ENCODE data around the gene BPIFB1. TPM values are rescaled to one million over a fixed set of nuclear protein-coding genes. Genes with fewer than 3 reads are reported as not detected.

The BPIFB1 gene
- total RNA-seq, 3 donors from 2014 or later, result not detected

GRCh38 chr20:33298391-33298790 lies 15.4 kb downstream of the BPIFB1 start:
- no peaks in the 10 kb centered on the region for H3K36me3 Mint-ChIP-seq (ENCODE audit: insufficient read depth)
- H3K4me3 Mint-ChIP-seq, result no peak overlapping the region
- H3K27me3 Mint-ChIP-seq (ENCODE audit: low read depth), result peaks cover 6% of the 10 kb centered on the region
- DNase-seq (no peak), ATAC-seq (no peak)
- H3K4me1 Mint-ChIP-seq (ENCODE audit: low read depth), result no peaks in the 10 kb centered on the region
- H3K9me3 Mint-ChIP-seq, result no peaks in the 10 kb centered on the region

GRCh38 chr20:33299111-33299603 lies 16.1 kb downstream of the BPIFB1 start:
- Mint-ChIP-seq H3K27me3 (ENCODE audit: low read depth) (peaks cover 6% of the 10 kb centered on the region), H3K4me3 (no peak overlapping the region), H3K36me3 (ENCODE audit: insufficient read depth) (no peaks in the 10 kb centered on the region), H3K4me1 (ENCODE audit: low read depth) (no peaks in the 10 kb centered on the region), H3K9me3 (no peaks in the 10 kb centered on the region)
- ATAC-seq (peak; percentile 84 to 89), DNase-seq (peak; percentile 72)

- no peak for DNase-seq
- no peak overlapping the region for H3K4me3 Mint-ChIP-seq
- no peaks in the 10 kb centered on the region for H3K9me3 Mint-ChIP-seq
- H3K4me1 Mint-ChIP-seq (ENCODE audit: low read depth), result no peaks in the 10 kb centered on the region
- H3K36me3 Mint-ChIP-seq (ENCODE audit: insufficient read depth), result no peaks in the 10 kb centered on the region
- no peak for ATAC-seq
- peaks cover 5% of the 10 kb centered on the region for H3K27me3 Mint-ChIP-seq (ENCODE audit: low read depth)
Observed at GRCh38 chr20:33301192-33301930, 18.3 kb downstream of the BPIFB1 start.

- Mint-ChIP-seq H3K36me3 (ENCODE audit: insufficient read depth) (no peaks in the 10 kb centered on the region), H3K4me3 (no peak overlapping the region), H3K4me1 (ENCODE audit: low read depth) (no peaks in the 10 kb centered on the region), H3K27me3 (ENCODE audit: low read depth) (no peaks in the 10 kb centered on the region), H3K9me3 (no peaks in the 10 kb centered on the region)
- ATAC-seq (no peak), DNase-seq (no peak)
Observed at GRCh38 chr20:33303595-33303994, 20.6 kb downstream of the BPIFB1 start.

GRCh38 chr20:33304046-33304445 lies 21.0 kb downstream of the BPIFB1 start:
- Mint-ChIP-seq H3K9me3 (no peaks in the 10 kb centered on the region), H3K4me3 (no peak overlapping the region), H3K36me3 (ENCODE audit: insufficient read depth) (no peaks in the 10 kb centered on the region), H3K27me3 (ENCODE audit: low read depth) (no peaks in the 10 kb centered on the region), H3K4me1 (ENCODE audit: low read depth) (no peaks in the 10 kb centered on the region)
- ATAC-seq (no peak), DNase-seq (no peak)

- DNase-seq, result no peak
- no peak overlapping the region for H3K4me3 Mint-ChIP-seq
- no peaks in the 10 kb centered on the region for H3K9me3 Mint-ChIP-seq
- H3K27me3 Mint-ChIP-seq (ENCODE audit: low read depth), result no peaks in the 10 kb centered on the region
- H3K36me3 Mint-ChIP-seq (ENCODE audit: insufficient read depth), result no peaks in the 10 kb centered on the region
- no peak for ATAC-seq
- H3K4me1 Mint-ChIP-seq (ENCODE audit: low read depth), result no peaks in the 10 kb centered on the region
Observed at GRCh38 chr20:33305589-33306057, 22.6 kb downstream of the BPIFB1 start.

GRCh38 chr20:33306228-33306627 lies 23.2 kb downstream of the BPIFB1 start:
- Mint-ChIP-seq H3K4me1 (ENCODE audit: low read depth) (no peaks in the 10 kb centered on the region), H3K27me3 (ENCODE audit: low read depth) (no peaks in the 10 kb centered on the region), H3K9me3 (no peaks in the 10 kb centered on the region), H3K36me3 (ENCODE audit: insufficient read depth) (no peaks in the 10 kb centered on the region), H3K4me3 (no peak overlapping the region)
- ATAC-seq (no peak), DNase-seq (no peak)

GRCh38 chr20:33306807-33307206 lies 23.8 kb downstream of the BPIFB1 start:
- no peaks in the 10 kb centered on the region for H3K27me3 Mint-ChIP-seq (ENCODE audit: low read depth)
- no peak overlapping the region for H3K4me3 Mint-ChIP-seq
- DNase-seq (no peak), ATAC-seq (no peak)
- H3K4me1 Mint-ChIP-seq (ENCODE audit: low read depth), result no peaks in the 10 kb centered on the region
- no peaks in the 10 kb centered on the region for H3K9me3 Mint-ChIP-seq
- no peaks in the 10 kb centered on the region for H3K36me3 Mint-ChIP-seq (ENCODE audit: insufficient read depth)

- no peaks in the 10 kb centered on the region for H3K4me1 Mint-ChIP-seq (ENCODE audit: low read depth)
- H3K27me3 Mint-ChIP-seq (ENCODE audit: low read depth), result no peaks in the 10 kb centered on the region
- H3K9me3 Mint-ChIP-seq, result no peaks in the 10 kb centered on the region
- H3K4me3 Mint-ChIP-seq, result no peak overlapping the region
- ATAC-seq (no peak), DNase-seq (no peak)
- no peaks in the 10 kb centered on the region for H3K36me3 Mint-ChIP-seq (ENCODE audit: insufficient read depth)
Observed at GRCh38 chr20:33308668-33309067, 25.7 kb downstream of the BPIFB1 start.

- DNase-seq (no peak), ATAC-seq (no peak)
- Mint-ChIP-seq H3K9me3 (no peaks in the 10 kb centered on the region), H3K4me1 (ENCODE audit: low read depth) (no peaks in the 10 kb centered on the region), H3K4me3 (no peak overlapping the region), H3K36me3 (ENCODE audit: insufficient read depth) (no peaks in the 10 kb centered on the region), H3K27me3 (ENCODE audit: low read depth) (no peaks in the 10 kb centered on the region)
Observed at GRCh38 chr20:33309631-33310030, 26.6 kb downstream of the BPIFB1 start.

- Mint-ChIP-seq H3K36me3 (ENCODE audit: insufficient read depth) (no peaks in the 10 kb centered on the region), H3K4me1 (ENCODE audit: low read depth) (no peaks in the 10 kb centered on the region), H3K4me3 (no peak overlapping the region), H3K27me3 (ENCODE audit: low read depth) (no peaks in the 10 kb centered on the region), H3K9me3 (no peaks in the 10 kb centered on the region)
- ATAC-seq (no peak), DNase-seq (no peak)
Observed at GRCh38 chr20:33310327-33310899, 27.4 kb downstream of the BPIFB1 start.

GRCh38 chr20:33311011-33311410 lies 28.0 kb downstream of the BPIFB1 start:
- H3K4me3 Mint-ChIP-seq, result no peak overlapping the region
- no peaks in the 10 kb centered on the region for H3K36me3 Mint-ChIP-seq (ENCODE audit: insufficient read depth)
- no peak for ATAC-seq
- no peak for DNase-seq
- no peaks in the 10 kb centered on the region for H3K27me3 Mint-ChIP-seq (ENCODE audit: low read depth)
- H3K9me3 Mint-ChIP-seq, result no peaks in the 10 kb centered on the region
- no peaks in the 10 kb centered on the region for H3K4me1 Mint-ChIP-seq (ENCODE audit: low read depth)

GRCh38 chr20:33311996-33312395 lies 29.0 kb downstream of the BPIFB1 start:
- DNase-seq, result no peak

GRCh38 chr20:33312583-33312982 lies 29.6 kb downstream of the BPIFB1 start:
- DNase-seq (no peak), ATAC-seq (no peak)
- Mint-ChIP-seq H3K9me3 (no peaks in the 10 kb centered on the region), H3K36me3 (ENCODE audit: insufficient read depth) (no peaks in the 10 kb centered on the region), H3K4me3 (no peak overlapping the region), H3K4me1 (ENCODE audit: low read depth) (no peaks in the 10 kb centered on the region), H3K27me3 (ENCODE audit: low read depth) (peaks cover 5% of the 10 kb centered on the region)

More at GRCh38 chr20:33311996-33312395, 29.0 kb downstream of the BPIFB1 start:
- Mint-ChIP-seq H3K27me3 (ENCODE audit: low read depth) (peaks cover 5% of the 10 kb centered on the region), H3K36me3 (ENCODE audit: insufficient read depth) (no peaks in the 10 kb centered on the region), H3K4me1 (ENCODE audit: low read depth) (no peaks in the 10 kb centered on the region), H3K9me3 (no peaks in the 10 kb centered on the region), H3K4me3 (no peak overlapping the region)
- no peak for ATAC-seq

GRCh38 chr20:33313686-33314314 lies 30.8 kb downstream of the BPIFB1 start:
- H3K36me3 Mint-ChIP-seq (ENCODE audit: insufficient read depth), result no peaks in the 10 kb centered on the region

More at GRCh38 chr20:33313686-33314314, 30.8 kb downstream of the BPIFB1 start:
- H3K4me1 Mint-ChIP-seq (ENCODE audit: low read depth), result no peaks in the 10 kb centered on the region
- no peak for ATAC-seq
- H3K27me3 Mint-ChIP-seq (ENCODE audit: low read depth), result peaks cover 7% of the 10 kb centered on the region
- no peak for DNase-seq
- no peak overlapping the region for H3K4me3 Mint-ChIP-seq
- no peaks in the 10 kb centered on the region for H3K9me3 Mint-ChIP-seq

Measured in activated T-cell treated with anti-CD3 and anti-CD28 coated beads, Interleukin-2, amount 50 U/mL, for 4 hours (primary cell).